KMS-11 (cell line): Measurements from ENCODE around the gene KRT9.

Experiments
- H2AFZ ChIP-seq: fragments of 200-600 bp; sonication (generic); 2 replicates; pipeline ENCODE4 v1.6.1; 2016; ENCODE audit warnings: antibody characterized with exemption, mixed run types, low read depth
- H3K27ac ChIP-seq: fragments of 200-600 bp; sonication (generic); 2 replicates; pipeline ENCODE4 v1.6.1; 2016; ENCODE audit warnings: mild to moderate bottlenecking, mixed run types
- H3K27me3 ChIP-seq: fragments of 200-600 bp; sonication (generic); 2 replicates; pipeline ENCODE4 v1.6.1; 2017; ENCODE audit warnings: mild to moderate bottlenecking, low read depth, mixed run types, moderate library complexity; ENCODE audit not compliant: insufficient read depth
- H3K36me3 ChIP-seq: fragments of 200-600 bp; sonication (generic); 2 replicates; pipeline ENCODE4 v1.6.1; 2017; ENCODE audit warnings: mild to moderate bottlenecking, mixed run types; ENCODE audit not compliant: insufficient read depth
- H3K4me1 ChIP-seq: fragments of 200-600 bp; sonication (generic); 2 replicates; pipeline ENCODE4 v1.6.1; 2016; ENCODE audit warnings: mild to moderate bottlenecking, low read depth, mixed run types; ENCODE audit not compliant: poor library complexity, severe bottlenecking
- H3K4me2 ChIP-seq: fragments of 200-600 bp; sonication (generic); 2 replicates; pipeline ENCODE4 v1.7.0; 2016; ENCODE audit warnings: mild to moderate bottlenecking, mixed run types
- H3K4me3 ChIP-seq: fragments of 200-600 bp; sonication (generic); IDR thresholded peaks from 2 replicates; pipeline ENCODE4 v1.6.1; 2017; ENCODE audit warnings: low read depth, low read length, mixed read lengths; ENCODE audit not compliant: insufficient read depth
- H3K79me2 ChIP-seq: fragments of 200-600 bp; sonication (generic); 2 replicates; pipeline ENCODE4 v1.6.1; 2016; ENCODE audit warnings: low read depth, mixed run types; ENCODE audit not compliant: insufficient read depth
- H3K9ac ChIP-seq: fragments of 200-600 bp; sonication (generic); 2 replicates; pipeline ENCODE4 v1.6.1; 2016; ENCODE audit warnings: mild to moderate bottlenecking, mixed run types
- H4K20me1 ChIP-seq: fragments of 200-600 bp; sonication (generic); 2 replicates; pipeline ENCODE4 v1.6.1; 2016; ENCODE audit warnings: mild to moderate bottlenecking, mixed run types; ENCODE audit not compliant: insufficient read depth
- CTCF ChIP-seq: fragments of 200-600 bp; sonication (generic); conservative IDR thresholded peaks from 2 replicates; pipeline ENCODE4 v1.6.1; 2017; ENCODE audit warnings: low read depth, mild to moderate bottlenecking, antibody characterized with exemption, low read length, moderate library complexity, mixed read lengths

The KRT9 gene

GRCh38 chr17:41537990-41538389, 33.9 kb downstream of the KRT9 start:
- Histone ChIP-seq H3K27ac (no peak overlapping the region), H3K36me3 (no peaks in the 10 kb centered on the region), H3K4me1 (no peaks in the 10 kb centered on the region), H3K79me2 (no peaks in the 10 kb centered on the region), H3K27me3 (no peaks in the 10 kb centered on the region; the same call in 1 of the 2 replicates), H4K20me1 (no peaks in the 10 kb centered on the region), H3K4me3 (no peak overlapping the region), H2AFZ (no peak overlapping the region), H3K9ac (no peak overlapping the region), H3K4me2 (no peak overlapping the region)
- no peak for TF ChIP-seq CTCF

- H3K27ac ChIP-seq, result no peak overlapping the region
- H3K36me3 ChIP-seq, result no peaks in the 10 kb centered on the region
- no peak overlapping the region for H3K4me3 ChIP-seq
- no peaks in the 10 kb centered on the region for H3K4me1 ChIP-seq
- H3K27me3 ChIP-seq, result no peaks in the 10 kb centered on the region; the same call in 1 of the 2 replicates
- no peak for TF ChIP-seq CTCF
- H3K4me2 ChIP-seq, result no peak overlapping the region
- H4K20me1 ChIP-seq, result no peaks in the 10 kb centered on the region
- no peaks in the 10 kb centered on the region for H3K79me2 ChIP-seq
- H3K9ac ChIP-seq, result no peak overlapping the region
- no peak overlapping the region for H2AFZ ChIP-seq
Measured at GRCh38 chr17:41537614-41537954, 34.3 kb downstream of the KRT9 start.

- H3K4me2 ChIP-seq, result no peak overlapping the region
- H3K4me1 ChIP-seq, result no peaks in the 10 kb centered on the region
- no peak overlapping the region for H2AFZ ChIP-seq
- no peak for TF ChIP-seq CTCF
- H4K20me1 ChIP-seq, result no peaks in the 10 kb centered on the region
- H3K4me3 ChIP-seq, result no peak overlapping the region
- H3K79me2 ChIP-seq, result no peaks in the 10 kb centered on the region
- no peaks in the 10 kb centered on the region; the same call in 1 of the 2 replicates for H3K27me3 ChIP-seq
- no peak overlapping the region for H3K27ac ChIP-seq
- H3K9ac ChIP-seq, result no peak overlapping the region
- no peaks in the 10 kb centered on the region for H3K36me3 ChIP-seq
Measured at GRCh38 chr17:41536741-41537613, 34.9 kb downstream of the KRT9 start.

GRCh38 chr17:41535764-41536481, 35.9 kb downstream of the KRT9 start:
- H3K4me1 ChIP-seq, result no peaks in the 10 kb centered on the region
- no peak for TF ChIP-seq CTCF
- H3K4me3 ChIP-seq, result no peak overlapping the region
- H2AFZ ChIP-seq, result no peak overlapping the region
- no peaks in the 10 kb centered on the region for H3K36me3 ChIP-seq
- no peak overlapping the region for H3K9ac ChIP-seq
- no peaks in the 10 kb centered on the region for H3K79me2 ChIP-seq
- peaks cover 3% of the 10 kb centered on the region; the same call in 1 of the 2 replicates for H3K27me3 ChIP-seq
- no peaks in the 10 kb centered on the region for H4K20me1 ChIP-seq
- H3K4me2 ChIP-seq, result no peak overlapping the region
- H3K27ac ChIP-seq, result no peak overlapping the region
